Measurements from ENCODE around the gene KRTAP12-2. TPM values are rescaled to one million over a fixed set of nuclear protein-coding genes. Genes with fewer than 3 reads are reported as not detected.

Gene KRTAP12-2
- total and polyA plus RNA-seq, 10 of the 15 experiments (the other 5 are each of a cell fraction or from before 2014, with no cell fraction given) = not detected

- TF ChIP-seq, protein P1, sequence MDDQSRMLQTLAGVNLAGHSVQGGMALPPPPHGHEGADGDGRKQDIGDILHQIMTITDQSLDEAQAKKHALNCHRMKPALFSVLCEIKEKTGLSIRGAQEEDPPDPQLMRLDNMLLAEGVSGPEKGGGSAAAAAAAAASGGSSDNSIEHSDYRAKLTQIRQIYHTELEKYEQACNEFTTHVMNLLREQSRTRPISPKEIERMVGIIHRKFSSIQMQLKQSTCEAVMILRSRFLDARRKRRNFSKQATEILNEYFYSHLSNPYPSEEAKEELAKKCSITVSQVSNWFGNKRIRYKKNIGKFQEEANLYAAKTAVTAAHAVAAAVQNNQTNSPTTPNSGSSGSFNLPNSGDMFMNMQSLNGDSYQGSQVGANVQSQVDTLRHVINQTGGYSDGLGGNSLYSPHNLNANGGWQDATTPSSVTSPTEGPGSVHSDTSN (IDR thresholded peaks at IDR 0.05; ENCODE audit: insufficient replicate concordance, low read depth, low read length) = no peak
- TF ChIP-seq ZNF384 (IDR thresholded peaks at IDR 0.05; ENCODE audit: borderline replicate concordance, low read depth, low read length) = no peak
These were observed 17.8 kb upstream of the KRTAP12-2 start (continued) for GRCh38 chr21:44684483-44684882.

GRCh38 chr21:44684077-44684476 lies 17.4 kb upstream of the KRTAP12-2 start:
- Histone ChIP-seq H3K4me2 (ENCODE audit: control insufficient read depth, insufficient read depth) (no peak overlapping the region), H3K36me3 (ENCODE audit: control insufficient read depth in 2 of 2, insufficient read depth in 2 of 2, low read length in 1 of 2) (no peaks in the 10 kb centered on the region), H3K4me1 (ENCODE audit: control insufficient read depth, insufficient read depth, low read length) (no peaks in the 10 kb centered on the region; the same call in 1 of the 2 replicates), H3K9ac (ENCODE audit: control insufficient read depth, insufficient read depth, low read length) (no peak overlapping the region), H2AFZ (ENCODE audit: control insufficient read depth, low read depth, low read length) (no peak overlapping the region), H3K27me3 (replicated peaks in 1 of 2; ENCODE audit: control insufficient read depth in 2 of 2, insufficient read depth in 2 of 2, low read length in 1 of 2) (peaks cover 0 to 1% of the 10 kb centered on the region in 2 experiments; a peak in 2 of 4 replicates), H3K79me2 (ENCODE audit: control insufficient read depth, insufficient read depth, low read length) (no peaks in the 10 kb centered on the region), H4K20me1 (ENCODE audit: control insufficient read depth, insufficient read depth) (no peaks in the 10 kb centered on the region), H3K27ac (ENCODE audit: control insufficient read depth, insufficient read depth) (no peak overlapping the region), H3K9me3 (replicated peaks; ENCODE audit: control insufficient read depth, insufficient read depth, low read length) (no peaks in the 10 kb centered on the region), H3K4me3 (no peak overlapping the region)
- in situ Hi-C loops (cut with MboI) (no loop called here), intact Hi-C loops (cut with micrococcal nuclease; ENCODE audit: unreplicated experiment) (no loop called here)
- ChIA-PET POLR2A (no interaction called here), SMC1A (ENCODE audit: uncharacterized antibody, unreplicated experiment) (interaction anchor here (1.6 kb wide), 1 partner anchor 109 kb away, joined by 4 read pairs; no protein-coding TSS in a partner anchor), CTCF (interaction anchor here (0.6 to 1.0 kb wide), 3 partner anchors 106 to 453 kb away, joined by 3 read pairs; no protein-coding TSS in a partner anchor), RAD21 (ENCODE audit: unreplicated experiment) (no interaction called here)
- ATAC-seq (no peak), DNase-seq (ENCODE audit: low read depth, low spot score) (no peak), FAIRE-seq (no peak)
- WGBS (ENCODE audit: insufficient coverage, insufficient replicate concordance, low lambda C conversion rate, missing lambda C conversion rate) = 19% methylated on average over 7 of the region's 7 CpGs
- no TSS peak for BruUV-seq (replicated peaks)
- TF ChIP-seq CTCF (IDR thresholded peaks at IDR 0.05 in 2 of 3, conservative IDR thresholded peaks at IDR 0.05 in 1 of 3; ENCODE audit: control insufficient read depth in 2 of 3, extremely low read depth in 1 of 3, insufficient read depth in 1 of 3, low read depth in 3 of 3, low read length in 3 of 3) (no peak), CHD2 (IDR thresholded peaks at IDR 0.05; ENCODE audit: borderline replicate concordance, low read depth, low read length) (no peak), HDAC6 (IDR thresholded peaks at IDR 0.05; ENCODE audit: unreplicated experiment) (no peak), RBBP5 (conservative IDR thresholded peaks at IDR 0.05) (no peak), EGR1 (IDR thresholded peaks at IDR 0.05; ENCODE audit: borderline replicate concordance in 1 of 2, low read depth in 2 of 2, low read length in 2 of 2) (no peak), NR2F1 (conservative IDR thresholded peaks at IDR 0.05) (no peak), POU2F2 (IDR thresholded peaks at IDR 0.05; ENCODE audit: borderline replicate concordance, low read depth, low read length) (no peak), SP1 (IDR thresholded peaks at IDR 0.05; ENCODE audit: low read depth, low read length) (no peak), HSF1 (IDR thresholded peaks at IDR 0.05; ENCODE audit: low read depth, low read length) (no peak), BRCA1 (IDR thresholded peaks at IDR 0.05; ENCODE audit: low read depth, low read length) (no peak), ZBTB40 (IDR thresholded peaks at IDR 0.05; ENCODE audit: borderline replicate concordance) (no peak)
- TF ChIP-seq, protein P2, sequence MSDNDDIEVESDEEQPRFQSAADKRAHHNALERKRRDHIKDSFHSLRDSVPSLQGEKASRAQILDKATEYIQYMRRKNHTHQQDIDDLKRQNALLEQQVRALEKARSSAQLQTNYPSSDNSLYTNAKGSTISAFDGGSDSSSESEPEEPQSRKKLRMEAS (IDR thresholded peaks at IDR 0.05; ENCODE audit: low read depth, low read length) = no peak
